Coronary artery (tissue), 2 donors: ENCODE measurements around the gene ZNF783.

Experiments
- DNase-seq: peaks from one replicate; pipeline ENCODE4 v3.0.0-alpha.2; 2017; ENCODE audit warnings: low spot score
- H3K27ac ChIP-seq, 2 donors: fragments of 200-600 bp; sonication (generic); one replicate each; pipeline ENCODE4 v1.5.1; 2016 to 2019
- H3K4me3 ChIP-seq: fragments of 200-600 bp; sonication (generic); 2 replicates; pipeline ENCODE4 v1.5.1; 2016; ENCODE audit warnings: mild to moderate bottlenecking, moderate library complexity
- TF ChIP-seq, protein P1 (sequence below): fragments of 200-600 bp; sonication (generic); IDR thresholded peaks from one replicate; pipeline ENCODE4 v1.5.1; 2019; ENCODE audit warnings: antibody characterized with exemption

ZNF783 gene

DNA sequence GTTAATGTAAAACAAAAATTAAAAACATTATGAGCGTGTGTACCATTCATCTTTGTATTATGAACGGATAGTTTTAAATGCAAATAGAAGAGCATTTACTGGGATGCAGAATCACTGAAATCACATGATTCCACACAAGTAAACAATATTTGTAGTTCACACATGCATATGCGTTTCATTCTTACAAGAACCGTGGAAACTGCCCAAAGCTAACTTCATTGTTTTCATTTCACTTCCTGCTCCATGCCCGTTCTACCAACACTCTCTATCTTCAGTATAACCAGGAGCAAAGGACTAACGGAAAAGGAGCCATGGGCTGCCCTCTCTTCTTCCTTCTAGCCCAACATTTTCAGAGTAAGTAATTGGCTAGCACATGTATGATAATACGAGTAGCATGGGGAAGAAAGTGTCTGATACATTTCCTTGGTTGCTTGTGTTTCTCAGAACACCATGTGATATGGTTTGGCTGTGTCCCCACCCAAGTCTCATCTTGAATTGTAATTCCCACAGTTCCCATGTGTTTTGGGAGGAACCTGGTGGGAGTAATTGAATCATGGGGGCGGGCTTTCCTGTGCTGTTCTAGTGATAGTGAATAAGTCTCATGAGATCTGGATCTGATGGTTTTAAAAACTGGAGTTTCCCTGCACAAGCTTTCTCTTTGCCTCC is 38.8 kb downstream of the ZNF783 start:
- Histone ChIP-seq H3K4me3 (no peak overlapping the region), H3K27ac (no peak overlapping the region)
- DNase-seq, result no peak
- TF ChIP-seq, protein P1, sequence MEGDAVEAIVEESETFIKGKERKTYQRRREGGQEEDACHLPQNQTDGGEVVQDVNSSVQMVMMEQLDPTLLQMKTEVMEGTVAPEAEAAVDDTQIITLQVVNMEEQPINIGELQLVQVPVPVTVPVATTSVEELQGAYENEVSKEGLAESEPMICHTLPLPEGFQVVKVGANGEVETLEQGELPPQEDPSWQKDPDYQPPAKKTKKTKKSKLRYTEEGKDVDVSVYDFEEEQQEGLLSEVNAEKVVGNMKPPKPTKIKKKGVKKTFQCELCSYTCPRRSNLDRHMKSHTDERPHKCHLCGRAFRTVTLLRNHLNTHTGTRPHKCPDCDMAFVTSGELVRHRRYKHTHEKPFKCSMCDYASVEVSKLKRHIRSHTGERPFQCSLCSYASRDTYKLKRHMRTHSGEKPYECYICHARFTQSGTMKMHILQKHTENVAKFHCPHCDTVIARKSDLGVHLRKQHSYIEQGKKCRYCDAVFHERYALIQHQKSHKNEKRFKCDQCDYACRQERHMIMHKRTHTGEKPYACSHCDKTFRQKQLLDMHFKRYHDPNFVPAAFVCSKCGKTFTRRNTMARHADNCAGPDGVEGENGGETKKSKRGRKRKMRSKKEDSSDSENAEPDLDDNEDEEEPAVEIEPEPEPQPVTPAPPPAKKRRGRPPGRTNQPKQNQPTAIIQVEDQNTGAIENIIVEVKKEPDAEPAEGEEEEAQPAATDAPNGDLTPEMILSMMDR, result no peak

DNA sequence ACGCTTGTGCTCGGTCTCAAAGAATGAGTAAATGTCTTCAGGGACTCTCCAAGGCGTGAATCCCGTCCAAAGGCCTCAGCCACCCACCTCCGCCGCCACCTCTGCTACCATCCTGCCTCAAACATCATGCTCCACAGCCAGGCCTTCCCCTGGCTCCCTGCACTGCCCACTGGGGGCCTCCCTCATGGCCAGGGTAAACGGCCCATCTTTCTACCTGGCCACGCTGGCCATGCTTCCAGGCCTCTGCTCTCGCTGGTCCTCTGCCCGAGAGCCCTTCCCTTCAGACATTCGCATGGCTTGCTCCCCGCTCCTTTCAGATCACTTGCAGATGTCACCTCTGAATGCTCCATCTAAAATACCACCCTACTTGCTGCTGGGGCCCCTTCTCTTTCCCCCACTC is 40.2 kb downstream of the ZNF783 start:
- Histone ChIP-seq H3K27ac (no peak overlapping the region), H3K4me3 (no peak overlapping the region)
- TF ChIP-seq, protein P1, result no peak
- DNase-seq, result no peak

DNA sequence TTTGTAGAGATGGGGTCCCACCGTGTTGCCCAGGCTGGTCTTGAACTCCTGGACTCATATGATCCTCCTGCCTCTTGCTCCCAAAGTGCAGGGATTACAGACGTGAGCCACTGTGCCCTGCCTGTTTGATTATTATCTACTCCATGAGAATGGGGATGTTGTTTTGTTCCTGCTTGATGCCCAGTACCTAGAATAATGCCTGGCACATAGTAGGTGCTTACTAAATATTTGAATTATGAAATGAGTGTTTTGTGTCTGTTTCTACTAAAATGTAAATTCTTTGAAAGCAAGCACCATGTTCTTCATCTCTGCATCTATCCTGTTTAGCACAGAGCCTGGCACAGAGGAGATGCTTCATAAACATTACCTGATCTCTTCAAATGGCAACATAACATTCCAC is 40.9 kb downstream of the ZNF783 start:
- TF ChIP-seq, protein P1, result no peak
- no peak for DNase-seq
- Histone ChIP-seq H3K27ac (no peak overlapping the region), H3K4me3 (no peak overlapping the region)

DNA sequence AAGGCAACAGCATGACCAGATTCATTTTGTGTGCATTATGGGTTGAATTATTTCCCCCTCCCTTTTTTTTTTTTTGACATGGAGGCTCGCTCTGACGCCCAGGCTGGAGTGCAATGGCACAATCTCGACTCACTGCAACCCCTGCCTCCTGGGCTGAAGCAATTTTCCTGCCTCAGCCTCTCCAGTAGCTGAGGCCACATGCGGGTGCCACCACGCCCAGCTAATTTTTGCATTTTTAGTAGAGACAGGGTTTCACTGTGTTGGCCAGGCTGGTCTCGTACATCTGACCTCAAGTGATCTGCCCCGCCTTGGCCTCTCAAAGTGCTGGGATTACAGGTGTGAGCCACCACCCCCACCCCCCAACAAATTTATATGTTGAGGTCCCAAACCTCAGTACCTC is 42.0 kb downstream of the ZNF783 start:
- no peak overlapping the region for H3K27ac ChIP-seq
- DNase-seq, result no peak
- TF ChIP-seq, protein P1, result no peak
- H3K4me3 ChIP-seq, result no peak overlapping the region

DNA sequence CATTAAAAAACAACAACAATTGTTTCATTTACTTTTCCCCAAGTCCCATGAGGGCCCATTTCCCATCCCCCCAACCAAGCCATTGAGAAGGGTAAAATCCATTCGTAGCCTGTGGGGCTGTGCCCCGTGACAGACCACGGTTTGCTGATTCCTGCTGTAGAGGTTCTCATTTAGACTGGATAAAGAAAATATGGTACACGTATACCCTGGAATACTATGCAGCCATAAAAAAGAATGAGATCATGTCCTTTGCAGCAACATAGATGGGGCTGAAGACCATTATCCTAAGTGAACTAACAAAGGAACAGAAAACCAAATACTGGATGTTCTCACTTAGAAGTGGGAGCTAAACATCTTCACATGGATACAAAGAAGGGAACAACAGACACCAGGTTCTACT is 44.9 kb downstream of the ZNF783 start:
- H3K27ac ChIP-seq, result no peak overlapping the region
- TF ChIP-seq, protein P1, result no peak
- no peak overlapping the region for H3K4me3 ChIP-seq
- DNase-seq, result no peak

DNA sequence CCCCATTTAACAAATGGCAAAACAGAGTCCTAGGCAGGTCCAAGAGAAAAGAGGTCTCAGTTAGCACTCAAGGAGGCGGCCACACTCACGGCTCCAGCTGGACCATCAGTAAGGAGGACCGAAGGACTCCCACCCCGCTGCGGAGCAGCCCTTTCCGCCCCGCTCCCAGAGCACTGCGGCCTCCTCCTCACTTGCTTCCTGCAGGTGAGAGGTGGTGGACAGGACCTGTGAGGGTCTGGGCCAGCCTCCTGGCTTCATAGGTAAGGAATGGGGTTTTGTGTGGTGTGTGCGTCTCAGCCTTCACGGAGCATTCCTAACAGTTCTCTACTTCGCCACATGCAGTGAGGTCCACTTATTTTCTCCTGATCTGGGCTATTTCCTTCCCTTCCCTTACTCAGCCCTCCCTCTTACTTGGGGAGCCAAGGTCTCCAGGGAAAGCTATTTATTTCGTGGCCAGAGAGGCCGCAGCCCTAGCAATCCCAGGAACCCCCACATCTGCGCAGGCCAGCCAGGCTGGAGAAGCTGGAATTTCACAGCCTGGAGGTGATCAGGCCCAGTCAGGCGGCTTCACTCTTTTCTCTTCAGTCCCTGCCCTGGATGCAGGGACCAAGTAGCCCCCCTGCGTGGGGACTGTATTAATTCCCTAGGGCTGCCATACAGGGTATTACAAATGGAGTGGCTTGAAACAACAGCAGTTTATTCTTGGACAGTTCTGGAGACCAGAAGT is 45.9 kb downstream of the ZNF783 start:
- H3K27ac ChIP-seq, result no peak overlapping the region
- TF ChIP-seq, protein P1, result no peak
- no peak for DNase-seq
- no peak overlapping the region for H3K4me3 ChIP-seq
